Tibial nerve (tissue), 4 donors: ENCODE results near the gene LPCAT3.

Experiments
- EP300 ChIP-seq, 2 donors: sonication (generic); formaldehyde crosslinking; IDR thresholded peaks; one replicate each; pipeline ENCODE4 v1.6.1; 2017; ENCODE audit warnings: antibody characterized with exemption in 2 of 2, mild to moderate bottlenecking in 1 of 2
- POLR2A ChIP-seq, 2 donors: fragments of 450-650 bp; IDR thresholded peaks; one replicate each; pipeline ENCODE4 v1.6.1; 2017; ENCODE audit warnings: antibody characterized with exemption in 2 of 2, mild to moderate bottlenecking in 2 of 2, moderate library complexity in 2 of 2
- TF ChIP-seq, protein P1 (sequence below), 5 experiments: fragments of 200-600 bp in 3 of 5; fragments of 450-650 bp in 2 of 5; sonication (generic) in 3 of 5; IDR thresholded peaks; one replicate each; pipeline ENCODE4 v1.5.1; 2016 to 2019; ENCODE audit warnings: antibody characterized with exemption in 5 of 5, mild to moderate bottlenecking in 3 of 5, moderate library complexity in 2 of 5

DNA sequence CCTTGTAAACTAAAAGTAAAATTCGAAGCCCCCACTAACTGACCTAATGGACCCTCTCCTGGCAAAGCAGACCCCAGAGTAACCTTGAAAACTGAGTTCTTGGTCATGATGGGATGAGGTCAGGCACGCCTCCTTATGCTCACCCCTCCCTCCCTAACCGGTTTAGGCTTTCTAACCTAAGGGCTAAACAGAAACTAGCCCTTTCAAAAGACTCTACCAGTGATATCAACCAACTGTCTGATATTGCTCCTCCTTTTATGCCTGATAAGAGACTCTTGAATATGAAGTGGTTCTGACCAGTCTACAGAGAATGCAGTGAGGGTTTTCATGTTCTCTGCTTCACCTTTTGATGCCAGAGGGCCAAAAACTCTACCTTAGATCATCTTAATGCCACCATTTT, 4.8 kb upstream of the LPCAT3 start:
- TF ChIP-seq, protein P1, sequence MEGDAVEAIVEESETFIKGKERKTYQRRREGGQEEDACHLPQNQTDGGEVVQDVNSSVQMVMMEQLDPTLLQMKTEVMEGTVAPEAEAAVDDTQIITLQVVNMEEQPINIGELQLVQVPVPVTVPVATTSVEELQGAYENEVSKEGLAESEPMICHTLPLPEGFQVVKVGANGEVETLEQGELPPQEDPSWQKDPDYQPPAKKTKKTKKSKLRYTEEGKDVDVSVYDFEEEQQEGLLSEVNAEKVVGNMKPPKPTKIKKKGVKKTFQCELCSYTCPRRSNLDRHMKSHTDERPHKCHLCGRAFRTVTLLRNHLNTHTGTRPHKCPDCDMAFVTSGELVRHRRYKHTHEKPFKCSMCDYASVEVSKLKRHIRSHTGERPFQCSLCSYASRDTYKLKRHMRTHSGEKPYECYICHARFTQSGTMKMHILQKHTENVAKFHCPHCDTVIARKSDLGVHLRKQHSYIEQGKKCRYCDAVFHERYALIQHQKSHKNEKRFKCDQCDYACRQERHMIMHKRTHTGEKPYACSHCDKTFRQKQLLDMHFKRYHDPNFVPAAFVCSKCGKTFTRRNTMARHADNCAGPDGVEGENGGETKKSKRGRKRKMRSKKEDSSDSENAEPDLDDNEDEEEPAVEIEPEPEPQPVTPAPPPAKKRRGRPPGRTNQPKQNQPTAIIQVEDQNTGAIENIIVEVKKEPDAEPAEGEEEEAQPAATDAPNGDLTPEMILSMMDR (IDR thresholded peaks at IDR 0.05), result no peak
- no peak for TF ChIP-seq POLR2A (IDR thresholded peaks at IDR 0.05)
- no peak for TF ChIP-seq EP300 (IDR thresholded peaks at IDR 0.05)
